Transverse colon (tissue), 3 donors: Measurements from ENCODE around the gene MFSD12.

Experiments used
- CTCF ChIP-seq, 5 experiments: fragments of 200-600 bp in 3 of 5; fragments of 450-650 bp in 2 of 5; sonication (generic) in 3 of 5; IDR thresholded peaks; 1 replicate in 2 of 5; 2 replicates in 3 of 5; pipeline ENCODE4 v1.5.1; 2016 to 2017; ENCODE audit warnings: antibody characterized with exemption in 5 of 5, inconsistent platforms in 3 of 5, mild to moderate bottlenecking in 2 of 5, moderate library complexity in 1 of 5
- POLR2A ChIP-seq: fragments of 450-650 bp; IDR thresholded peaks from one replicate; pipeline ENCODE4 v1.6.1; 2016; ENCODE audit warnings: antibody characterized with exemption, mild to moderate bottlenecking, moderate library complexity

DNA sequence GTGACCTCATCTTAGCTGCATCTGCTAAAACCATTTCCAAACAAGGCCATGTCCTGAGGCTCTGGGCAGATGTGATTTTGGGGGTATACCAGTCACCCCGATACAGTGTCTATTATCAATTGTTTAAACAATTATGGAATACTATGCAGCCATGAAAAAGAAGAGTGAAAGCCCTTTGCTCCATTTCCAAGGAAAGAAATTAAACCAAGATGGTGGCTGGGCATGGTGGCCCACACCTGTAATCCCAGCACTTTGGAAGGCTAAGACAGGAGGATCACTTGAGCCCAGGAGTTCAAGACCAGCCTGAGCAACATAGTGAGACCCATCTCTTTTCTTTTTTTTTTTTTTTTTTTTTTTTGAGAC lies 17.6 kb downstream of the MFSD12 start:
- TF ChIP-seq CTCF (IDR thresholded peaks at IDR 0.05) (no peak), POLR2A (no peak)
